HepG2 (cell line): ENCODE results near the gene LYRM4. TPM values are rescaled to one million over a fixed set of nuclear protein-coding genes. Genes with fewer than 3 reads are reported as not detected.
A peak's percentile ranks its signal among the peaks of the same experiment; 100 is the strongest.

ENCODE experiments used
- AFF4 ChIP-seq: sonication (generic); formaldehyde crosslinking; IDR thresholded peaks from 2 replicates; pipeline ENCODE4 v1.4.0; 2020; ENCODE audit warnings: missing genetic modification reagents
- CERS6 ChIP-seq: sonication (generic); formaldehyde crosslinking; IDR thresholded peaks from 2 replicates; pipeline ENCODE4 v1.5.0; 2020; ENCODE audit warnings: missing genetic modification reagents
- CREB1 ChIP-seq, 2 experiments: fragments of 450-650 bp in 1 of 2; IDR thresholded peaks; 2 replicates each; pipeline ENCODE4 v1.6.1; 2016 to 2017; ENCODE audit warnings: control low read depth in 1 of 2, mild to moderate bottlenecking in 1 of 2, missing compliant biosample characterization in 1 of 2, missing genetic modification characterization in 1 of 2
- MTF2 ChIP-seq: sonication (generic); formaldehyde crosslinking; IDR thresholded peaks from 2 replicates; pipeline ENCODE4 v1.5.0; 2020; ENCODE audit warnings: missing genetic modification reagents, borderline replicate concordance
- MYNN ChIP-seq: sonication (generic); formaldehyde crosslinking; IDR thresholded peaks from 2 replicates; pipeline ENCODE4 v1.4.0; 2020; ENCODE audit warnings: mild to moderate bottlenecking, low read depth, missing genetic modification reagents
- NPAS2 ChIP-seq: sonication (generic); formaldehyde crosslinking; IDR thresholded peaks from 2 replicates; pipeline ENCODE4 v1.8.0; 2022; ENCODE audit warnings: mild to moderate bottlenecking, missing genetic modification reagents, borderline replicate concordance
- PRPF4 ChIP-seq: fragments of 200-400 bp; formaldehyde crosslinking; IDR thresholded peaks from 2 replicates; pipeline ENCODE4 v1.6.1; 2016; ENCODE audit warnings: low read length, low read depth; ENCODE audit not compliant: poor library complexity, severe bottlenecking
- RFXANK ChIP-seq: IDR thresholded peaks from 2 replicates; pipeline ENCODE4 v1.6.1; 2016
- SALL1 ChIP-seq: sonication (generic); formaldehyde crosslinking; IDR thresholded peaks from 2 replicates; pipeline ENCODE4 v1.8.0; 2022; ENCODE audit warnings: mild to moderate bottlenecking, missing genetic modification reagents
- SMAD9 ChIP-seq: sonication (generic); formaldehyde crosslinking; IDR thresholded peaks from 2 replicates; pipeline ENCODE4 v1.5.1; 2020; ENCODE audit warnings: mild to moderate bottlenecking, missing genetic modification reagents
- ZNF24 ChIP-seq: fragments of 450-650 bp; IDR thresholded peaks from 2 replicates; pipeline ENCODE4 v1.6.1; 2017; ENCODE audit warnings: antibody characterized with exemption, mild to moderate bottlenecking
- ZNF280D ChIP-seq: sonication (generic); formaldehyde crosslinking; IDR thresholded peaks from 2 replicates; pipeline ENCODE4 v1.5.1; 2020; ENCODE audit warnings: mild to moderate bottlenecking, missing genetic modification reagents
- ZNF329 ChIP-seq: sonication (generic); formaldehyde crosslinking; IDR thresholded peaks from 2 replicates; pipeline ENCODE4 v1.9.0; 2021; ENCODE audit warnings: low read depth, mild to moderate bottlenecking, missing genetic modification reagents
- ZNF639 ChIP-seq: conservative IDR thresholded peaks from 2 replicates; pipeline ENCODE4 v1.6.1; 2018; ENCODE audit warnings: missing genetic modification reagents
- ZNF710 ChIP-seq: sonication (generic); formaldehyde crosslinking; IDR thresholded peaks from 2 replicates; pipeline ENCODE4 v1.5.0; 2020; ENCODE audit warnings: mild to moderate bottlenecking, missing genetic modification reagents, borderline replicate concordance
- ZSCAN22 ChIP-seq: sonication (generic); formaldehyde crosslinking; IDR thresholded peaks from 2 replicates; pipeline ENCODE4 v1.4.0; 2020; ENCODE audit warnings: mild to moderate bottlenecking, missing genetic modification reagents
- polyA plus RNA-seq, 8 experiments: library from polyadenylated mRNA; depleted of rRNA in 3 of 8; stranded (reverse) in 7 of 8; unstranded in 1 of 8; fragments of >200 nt; fragmentation: Illumina TruSeq in 4 of 8; extraction: Trizol in 4 of 8; gene quantifications; 2 replicates each; pipeline versions ENCODE4 v1.2.1 to v1.2.3, GENCODE V29; 2011 to 2016; ENCODE audit warnings: low read depth in 4 of 8, missing spikeins in 1 of 8, mixed read lengths in 1 of 8; ENCODE audit not compliant: insufficient read depth in 1 of 8
- total RNA-seq, 5 experiments: library from RNA; depleted of rRNA; stranded (reverse); fragments of >200 nt; fragmentation: Illumina TruSeq; extraction: Trizol; gene quantifications; 2 replicates each; pipeline ENCODE4 v1.2.3, GENCODE V29; 2016; ENCODE audit warnings: low read depth in 1 of 5

LYRM4 gene
- total and polyA plus RNA-seq, 2 of the 13 experiments (the other 11 are each of a cell fraction or from before 2014, with no cell fraction given): 64.6 to 67.5 TPM

GRCh38 chr6:5119090-5119951, 141.4 kb downstream of the LYRM4 start (continued):
- TF ChIP-seq AFF4 (CRISPR knock-in tag): no peak
- no peak for TF ChIP-seq SMAD9 (CRISPR knock-in tag)
- TF ChIP-seq CERS6 (CRISPR knock-in tag): no peak
- TF ChIP-seq MTF2: no peak
- TF ChIP-seq ZNF280D (CRISPR knock-in tag): no peak
- peak; percentile 36; the same call in 1 of the 2 replicates for TF ChIP-seq SALL1
- no peak for TF ChIP-seq ZSCAN22
- TF ChIP-seq NPAS2 (CRISPR knock-in tag): no peak
- TF ChIP-seq ZNF639: no peak
- TF ChIP-seq RFXANK (CRISPR knock-in tag): no peak
- TF ChIP-seq PRPF4: no peak
- no peak for TF ChIP-seq ZNF329 (CRISPR knock-in tag)
- no peak for TF ChIP-seq MYNN
- TF ChIP-seq ZNF710: no peak
- no peak for TF ChIP-seq CREB1 (IDR thresholded peaks at IDR 0.05)
- no peak for TF ChIP-seq CREB1 (CRISPR knock-in tag; IDR thresholded peaks at IDR 0.05)
- no peak for TF ChIP-seq ZNF24
